ENCODE data around the gene TLE4.

TLE4 gene

DNA sequence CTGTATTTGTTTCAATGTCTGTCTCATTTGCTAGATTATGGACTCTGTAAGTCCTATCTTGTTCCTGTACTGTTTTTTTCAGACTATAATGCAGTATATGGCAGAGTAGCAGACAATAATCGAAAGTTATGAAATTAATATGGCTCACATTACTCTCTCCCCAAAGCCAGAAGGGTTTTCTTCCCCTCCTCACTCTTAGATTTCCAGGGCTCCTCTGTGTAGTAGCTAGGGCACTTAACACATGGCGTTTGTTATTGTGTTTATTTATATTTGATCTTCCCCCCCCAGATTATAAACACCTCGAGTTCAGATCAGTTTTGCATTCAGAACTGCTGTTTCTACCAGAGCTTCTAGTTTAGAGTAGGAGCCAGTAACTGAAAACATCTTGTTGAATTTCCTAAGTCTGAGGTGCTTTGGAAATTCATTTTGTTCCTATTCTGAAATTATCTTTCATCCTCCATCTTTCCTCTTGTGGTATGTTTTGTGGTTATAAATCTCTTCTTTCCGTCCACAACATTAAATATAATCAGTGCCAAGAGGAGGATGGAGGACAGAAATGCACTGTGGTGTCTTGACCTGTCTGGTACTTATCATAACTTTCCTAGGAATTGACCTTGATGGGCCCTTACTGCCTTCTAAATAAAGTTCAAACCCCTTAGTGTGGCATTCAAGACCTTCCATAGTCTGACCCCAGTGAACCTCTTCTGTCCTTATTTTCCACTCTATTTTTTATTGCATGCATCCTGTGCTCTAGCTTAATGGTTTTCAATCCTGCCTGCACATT, 27.0 kb downstream of the TLE4 start:
- no peak overlapping the region for H3K9ac ChIP-seq (ENCODE audit: low read length)
- no peaks in the 10 kb centered on the region for H3K79me2 ChIP-seq (ENCODE audit: low read length)
- no peaks in the 10 kb centered on the region for H3K9me2 ChIP-seq (replicated peaks; ENCODE audit: insufficient read depth, low read length)
- DNase-seq, result no peak
- H3K9me3 ChIP-seq (replicated peaks; ENCODE audit: insufficient read depth, low read length), result no peaks in the 10 kb centered on the region
- H2AFZ ChIP-seq (ENCODE audit: low read length), result no peak overlapping the region
- no peaks in the 10 kb centered on the region for H3K36me3 ChIP-seq (replicated peaks; ENCODE audit: insufficient read depth, low read length)
- no peak for TF ChIP-seq EZH2 (optimal IDR thresholded peaks at IDR 0.05; ENCODE audit: low read depth, low read length)
- TF ChIP-seq EZH2phosphoT487 (IDR thresholded peaks at IDR 0.05; ENCODE audit: low read length), result no peak
- TF ChIP-seq, protein P1, sequence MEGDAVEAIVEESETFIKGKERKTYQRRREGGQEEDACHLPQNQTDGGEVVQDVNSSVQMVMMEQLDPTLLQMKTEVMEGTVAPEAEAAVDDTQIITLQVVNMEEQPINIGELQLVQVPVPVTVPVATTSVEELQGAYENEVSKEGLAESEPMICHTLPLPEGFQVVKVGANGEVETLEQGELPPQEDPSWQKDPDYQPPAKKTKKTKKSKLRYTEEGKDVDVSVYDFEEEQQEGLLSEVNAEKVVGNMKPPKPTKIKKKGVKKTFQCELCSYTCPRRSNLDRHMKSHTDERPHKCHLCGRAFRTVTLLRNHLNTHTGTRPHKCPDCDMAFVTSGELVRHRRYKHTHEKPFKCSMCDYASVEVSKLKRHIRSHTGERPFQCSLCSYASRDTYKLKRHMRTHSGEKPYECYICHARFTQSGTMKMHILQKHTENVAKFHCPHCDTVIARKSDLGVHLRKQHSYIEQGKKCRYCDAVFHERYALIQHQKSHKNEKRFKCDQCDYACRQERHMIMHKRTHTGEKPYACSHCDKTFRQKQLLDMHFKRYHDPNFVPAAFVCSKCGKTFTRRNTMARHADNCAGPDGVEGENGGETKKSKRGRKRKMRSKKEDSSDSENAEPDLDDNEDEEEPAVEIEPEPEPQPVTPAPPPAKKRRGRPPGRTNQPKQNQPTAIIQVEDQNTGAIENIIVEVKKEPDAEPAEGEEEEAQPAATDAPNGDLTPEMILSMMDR (IDR thresholded peaks at IDR 0.05; ENCODE audit: low read length), result no peak
- H3K4me3 ChIP-seq (ENCODE audit: low read length), result no peak overlapping the region
- no peaks in the 10 kb centered on the region for H3K4me1 ChIP-seq (ENCODE audit: low read length)
- H3K27me3 ChIP-seq (replicated peaks; ENCODE audit: insufficient read depth, low read length), result no peaks in the 10 kb centered on the region
- no peaks in the 10 kb centered on the region for H3F3A ChIP-seq (ENCODE audit: insufficient read depth, low read length)
- H3K4me2 ChIP-seq (ENCODE audit: low read depth, low read length), result no peak overlapping the region
- no peak overlapping the region for H3K27ac ChIP-seq (ENCODE audit: low read length)
- no peaks in the 10 kb centered on the region for H4K20me1 ChIP-seq (ENCODE audit: insufficient read depth, low read length)

GRCh38 chr9:79600466-79600865, 28.7 kb downstream of the TLE4 start:
- Histone ChIP-seq H2AFZ (ENCODE audit: low read length) (no peak overlapping the region), H3K9ac (ENCODE audit: low read length) (no peak overlapping the region), H3K36me3 (replicated peaks; ENCODE audit: insufficient read depth, low read length) (no peaks in the 10 kb centered on the region), H4K20me1 (ENCODE audit: insufficient read depth, low read length) (no peaks in the 10 kb centered on the region), H3K79me2 (ENCODE audit: low read length) (no peaks in the 10 kb centered on the region), H3K4me2 (ENCODE audit: low read depth, low read length) (no peak overlapping the region), H3F3A (ENCODE audit: insufficient read depth, low read length) (no peaks in the 10 kb centered on the region), H3K9me2 (replicated peaks; ENCODE audit: insufficient read depth, low read length) (no peaks in the 10 kb centered on the region), H3K27me3 (replicated peaks; ENCODE audit: insufficient read depth, low read length) (no peaks in the 10 kb centered on the region), H3K4me1 (ENCODE audit: low read length) (no peaks in the 10 kb centered on the region), H3K4me3 (ENCODE audit: low read length) (no peak overlapping the region), H3K27ac (ENCODE audit: low read length) (no peak overlapping the region), H3K9me3 (replicated peaks; ENCODE audit: insufficient read depth, low read length) (no peaks in the 10 kb centered on the region)
- DNase-seq, result no peak
- TF ChIP-seq EZH2 (optimal IDR thresholded peaks at IDR 0.05; ENCODE audit: low read depth, low read length), result no peak
- no peak for TF ChIP-seq EZH2phosphoT487 (IDR thresholded peaks at IDR 0.05; ENCODE audit: low read length)
- TF ChIP-seq, protein P1 (IDR thresholded peaks at IDR 0.05; ENCODE audit: low read length), result no peak

- Histone ChIP-seq H3K79me2 (ENCODE audit: low read length) (no peaks in the 10 kb centered on the region), H3K4me1 (ENCODE audit: low read length) (no peaks in the 10 kb centered on the region)
- TF ChIP-seq EZH2 (optimal IDR thresholded peaks at IDR 0.05; ENCODE audit: low read depth, low read length) (no peak), EZH2phosphoT487 (IDR thresholded peaks at IDR 0.05; ENCODE audit: low read length) (no peak)
- TF ChIP-seq, protein P1 (IDR thresholded peaks at IDR 0.05; ENCODE audit: low read length), result no peak
Measured at GRCh38 chr9:79603222-79603920, 31.6 kb downstream of the TLE4 start.

More at GRCh38 chr9:79603222-79603920, 31.6 kb downstream of the TLE4 start:
- Histone ChIP-seq H3K9me3 (replicated peaks; ENCODE audit: insufficient read depth, low read length) (no peaks in the 10 kb centered on the region), H4K20me1 (ENCODE audit: insufficient read depth, low read length) (no peaks in the 10 kb centered on the region), H3K4me2 (ENCODE audit: low read depth, low read length) (no peak overlapping the region), H3K4me3 (ENCODE audit: low read length) (no peak overlapping the region), H3K36me3 (replicated peaks; ENCODE audit: insufficient read depth, low read length) (no peaks in the 10 kb centered on the region), H2AFZ (ENCODE audit: low read length) (no peak overlapping the region), H3K27me3 (replicated peaks; ENCODE audit: insufficient read depth, low read length) (no peaks in the 10 kb centered on the region), H3K27ac (ENCODE audit: low read length) (no peak overlapping the region), H3K9ac (ENCODE audit: low read length) (no peak overlapping the region), H3F3A (ENCODE audit: insufficient read depth, low read length) (no peaks in the 10 kb centered on the region), H3K9me2 (replicated peaks; ENCODE audit: insufficient read depth, low read length) (no peaks in the 10 kb centered on the region)
- DNase-seq, result no peak
